Hepatocyte (in vitro differentiated cells): Measurements from ENCODE around the gene SLC25A18. TPM values are rescaled to one million over a fixed set of nuclear protein-coding genes. Genes with fewer than 3 reads are reported as not detected.

Source experiments
- DNase-seq: peaks from one replicate; pipeline ENCODE4 v3.0.0-alpha.2; 2016; ENCODE audit warnings: low spot score
- H2AFZ ChIP-seq: fragments of 200-600 bp; sonication (generic); 2 replicates; pipeline ENCODE4 v1.6.0; 2016; ENCODE audit warnings: antibody characterized with exemption, mild to moderate bottlenecking
- H3K27ac ChIP-seq: fragments of 200-600 bp; sonication (generic); 2 replicates; pipeline ENCODE4 v1.5.1; 2016; ENCODE audit warnings: mild to moderate bottlenecking
- H3K27me3 ChIP-seq: fragments of 200-600 bp; sonication (generic); 2 replicates; pipeline ENCODE4 v1.6.1; 2016
- H3K36me3 ChIP-seq: fragments of 200-600 bp; sonication (generic); replicated peaks from 2 replicates; pipeline ENCODE4 v1.5.1; 2016; ENCODE audit warnings: low read depth; ENCODE audit not compliant: insufficient read depth
- H3K4me1 ChIP-seq: fragments of 200-600 bp; sonication (generic); 2 replicates; pipeline ENCODE4 v1.5.1; 2016; ENCODE audit warnings: mild to moderate bottlenecking, moderate library complexity; ENCODE audit not compliant: insufficient read depth
- H3K4me2 ChIP-seq: fragments of 200-600 bp; sonication (generic); 2 replicates; pipeline ENCODE4 v1.6.0; 2016
- H3K4me3 ChIP-seq: fragments of 200-600 bp; sonication (generic); 2 replicates; pipeline ENCODE4 v1.5.1; 2016; ENCODE audit warnings: mild to moderate bottlenecking
- H3K79me2 ChIP-seq: fragments of 200-600 bp; sonication (generic); 2 replicates; pipeline ENCODE4 v1.6.0; 2017; ENCODE audit warnings: mild to moderate bottlenecking
- H3K9me2 ChIP-seq: fragments of 200-600 bp; sonication (generic); replicated peaks from 2 replicates; pipeline ENCODE4 v1.6.0; 2017; ENCODE audit warnings: mild to moderate bottlenecking; ENCODE audit not compliant: insufficient read depth
- H3K9me3 ChIP-seq: fragments of 200-600 bp; sonication (generic); 2 replicates; pipeline ENCODE4 v1.5.1; 2016; ENCODE audit warnings: low read depth, mild to moderate bottlenecking
- H4K20me1 ChIP-seq: fragments of 200-600 bp; sonication (generic); 2 replicates; pipeline ENCODE4 v1.6.0; 2016; ENCODE audit warnings: mild to moderate bottlenecking; ENCODE audit not compliant: insufficient read depth, poor library complexity, severe bottlenecking
- EZH2 ChIP-seq: fragments of 200-600 bp; sonication (generic); IDR thresholded peaks from 2 replicates; pipeline ENCODE4 v1.6.1; 2016; ENCODE audit warnings: antibody characterized with exemption, mild to moderate bottlenecking, borderline replicate concordance
- EZH2phosphoT487 ChIP-seq: fragments of 200-600 bp; sonication (generic); IDR thresholded peaks from one replicate; pipeline ENCODE4 v1.6.1; 2018; ENCODE audit warnings: antibody characterized with exemption, mild to moderate bottlenecking, low read depth, moderate library complexity; ENCODE audit not compliant: unreplicated experiment, severe bottlenecking
- WGBS: methylation state at CpG from one replicate; pipeline ENCODE4 v1.1.6; 2016; ENCODE audit warnings: low lambda C conversion rate; ENCODE audit errors: missing lambda C conversion rate; 5-methylcytosine and 5-hydroxymethylcytosine counted together
- polyA plus RNA-seq: library from polyadenylated mRNA; unstranded; fragments of >200 nt; fragmentation: Nextera tagmentation; extraction: Ambion mirVana; gene quantifications from 2 replicates; pipeline ENCODE4 v1.2.1, GENCODE V29; 2016
- total RNA-seq: library from RNA; depleted of rRNA; stranded (reverse); fragments of >200 nt; gene quantifications from 2 replicates; pipeline ENCODE4 v1.2.3, GENCODE V29; 2014
- TF ChIP-seq, protein P1 (sequence below): fragments of 200-600 bp; sonication (generic); IDR thresholded peaks from 2 replicates; pipeline ENCODE4 v1.5.1; 2016; ENCODE audit warnings: antibody characterized with exemption, mild to moderate bottlenecking; ENCODE audit not compliant: poor library complexity

The SLC25A18 gene
- total and polyA plus RNA-seq, 2 experiments from 2014 or later, result 3.5 to 4.2 TPM

DNA sequence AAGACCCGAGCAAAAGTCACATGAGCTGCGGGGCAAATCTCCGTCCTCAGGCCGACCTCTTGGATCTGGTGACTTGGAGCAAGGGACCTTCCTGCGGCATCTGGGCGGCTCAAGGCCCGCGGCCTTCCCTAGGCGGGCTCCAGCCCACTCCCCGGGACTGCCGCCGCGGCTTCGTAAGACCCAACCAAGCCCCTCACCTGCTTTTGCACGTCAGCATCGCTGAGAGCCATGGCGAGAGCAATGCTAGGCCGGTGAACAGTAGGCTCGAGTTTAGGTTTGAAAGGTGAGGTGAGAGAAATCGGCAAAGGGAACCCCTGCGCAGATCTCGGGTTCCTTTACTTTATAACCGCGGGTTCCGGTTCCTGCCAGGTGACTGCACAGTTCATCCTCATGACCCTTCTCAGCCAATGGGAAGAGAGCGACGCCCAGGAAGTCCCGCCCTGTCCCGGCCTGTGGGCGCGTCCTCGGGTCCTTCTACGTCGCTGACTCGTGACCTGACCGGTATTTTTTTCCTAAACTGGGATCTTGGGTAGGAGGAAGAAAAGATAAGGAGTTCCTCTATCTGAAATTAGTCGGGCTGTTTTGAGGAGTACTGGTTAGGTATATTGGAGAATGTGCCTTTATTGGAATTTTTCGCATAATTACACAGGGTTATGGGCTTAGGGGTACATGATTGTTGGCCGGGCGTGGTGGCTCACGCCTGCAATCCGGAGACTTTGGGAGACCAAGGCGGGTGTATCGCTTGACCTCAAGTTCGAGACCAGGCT, 65.3 kb downstream of the SLC25A18 start, which contains the start of gene ATP6V1E1:
TSS of gene ATP6V1E1 (minus strand) at position 344 of the 767 bp plus-strand sequence. CDS start at position 230, 114 bp downstream.
- H3K27me3 ChIP-seq, result no peaks in the 10 kb centered on the region
- WGBS, result under 1% methylated on average over 45 of the region's 45 CpGs
- no peaks in the 10 kb centered on the region for H3K9me2 ChIP-seq
- peaks cover 49% of the 10 kb centered on the region for H3K79me2 ChIP-seq
- no peak for TF ChIP-seq EZH2phosphoT487
- TF ChIP-seq, protein P1, sequence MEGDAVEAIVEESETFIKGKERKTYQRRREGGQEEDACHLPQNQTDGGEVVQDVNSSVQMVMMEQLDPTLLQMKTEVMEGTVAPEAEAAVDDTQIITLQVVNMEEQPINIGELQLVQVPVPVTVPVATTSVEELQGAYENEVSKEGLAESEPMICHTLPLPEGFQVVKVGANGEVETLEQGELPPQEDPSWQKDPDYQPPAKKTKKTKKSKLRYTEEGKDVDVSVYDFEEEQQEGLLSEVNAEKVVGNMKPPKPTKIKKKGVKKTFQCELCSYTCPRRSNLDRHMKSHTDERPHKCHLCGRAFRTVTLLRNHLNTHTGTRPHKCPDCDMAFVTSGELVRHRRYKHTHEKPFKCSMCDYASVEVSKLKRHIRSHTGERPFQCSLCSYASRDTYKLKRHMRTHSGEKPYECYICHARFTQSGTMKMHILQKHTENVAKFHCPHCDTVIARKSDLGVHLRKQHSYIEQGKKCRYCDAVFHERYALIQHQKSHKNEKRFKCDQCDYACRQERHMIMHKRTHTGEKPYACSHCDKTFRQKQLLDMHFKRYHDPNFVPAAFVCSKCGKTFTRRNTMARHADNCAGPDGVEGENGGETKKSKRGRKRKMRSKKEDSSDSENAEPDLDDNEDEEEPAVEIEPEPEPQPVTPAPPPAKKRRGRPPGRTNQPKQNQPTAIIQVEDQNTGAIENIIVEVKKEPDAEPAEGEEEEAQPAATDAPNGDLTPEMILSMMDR, result no peak
- TF ChIP-seq EZH2, result no peak
- no peaks in the 10 kb centered on the region for H3K36me3 ChIP-seq
- peak; percentile 98 for DNase-seq
- peak within 1 kb of the TSS; percentile 93 for H3K4me2 ChIP-seq
- H3K9me3 ChIP-seq, result no peaks in the 10 kb centered on the region
- peaks cover 25% of the 10 kb centered on the region for H4K20me1 ChIP-seq
- peaks cover 22% of the 10 kb centered on the region for H3K4me1 ChIP-seq
- peak within 1 kb of the TSS; percentile 92 for H3K27ac ChIP-seq
- H2AFZ ChIP-seq, result peak within 1 kb of the TSS; percentile 31
- H3K4me3 ChIP-seq, result peak within 1 kb of the TSS; percentile 74

DNA sequence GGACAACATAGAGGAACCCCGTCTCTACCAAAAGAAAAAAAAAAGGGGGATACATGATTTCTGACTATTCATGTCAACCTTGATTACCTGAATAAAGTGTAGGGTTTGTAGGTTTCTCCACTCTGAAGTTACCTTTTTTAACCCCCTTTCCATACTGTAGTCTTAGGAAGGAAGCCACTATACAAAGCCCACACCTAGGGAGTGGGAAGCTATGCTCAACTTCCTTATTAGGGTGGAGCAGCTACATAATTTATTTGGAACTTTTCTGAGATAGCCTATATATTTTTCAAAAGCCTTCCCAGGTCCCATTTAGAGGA, 65.8 kb downstream of the SLC25A18 start:
- TF ChIP-seq EZH2, result no peak
- Histone ChIP-seq H3K9me3 (no peaks in the 10 kb centered on the region), H3K4me3 (peak overlapping the region; percentile 37), H4K20me1 (peaks cover 23% of the 10 kb centered on the region), H3K9me2 (no peaks in the 10 kb centered on the region), H3K27ac (peak overlapping the region; percentile 92), H3K79me2 (peaks cover 44% of the 10 kb centered on the region), H3K4me2 (peak overlapping the region; percentile 75), H3K36me3 (no peaks in the 10 kb centered on the region), H3K4me1 (peaks cover 27% of the 10 kb centered on the region), H3K27me3 (no peaks in the 10 kb centered on the region), H2AFZ (peak overlapping the region; percentile 31)
- DNase-seq, result no peak
- 0% methylated on average over 1 of the region's 1 CpG for WGBS

DNA sequence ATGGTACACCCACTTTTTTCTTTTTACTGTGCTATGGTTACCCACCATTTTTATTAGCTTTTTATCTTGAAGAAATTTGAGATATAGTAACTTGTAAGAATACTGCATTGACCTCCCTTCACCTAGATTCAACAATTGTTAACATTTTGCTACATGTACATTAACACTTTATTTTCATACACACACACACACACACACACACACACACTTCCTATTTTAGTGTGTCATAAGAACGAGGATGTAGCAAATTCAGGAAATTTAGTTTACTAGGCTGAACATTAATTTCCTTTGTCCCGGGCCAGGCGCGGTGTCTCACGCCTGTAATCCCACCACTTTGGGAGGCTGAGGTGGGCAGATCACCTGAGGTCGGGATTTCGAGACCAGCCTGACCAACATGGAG, 66.3 kb downstream of the SLC25A18 start:
- Histone ChIP-seq H4K20me1 (peaks cover 21% of the 10 kb centered on the region), H3K9me2 (no peaks in the 10 kb centered on the region), H3K79me2 (peaks cover 39% of the 10 kb centered on the region), H2AFZ (no peak overlapping the region), H3K4me2 (peak overlapping the region; percentile 75), H3K36me3 (no peaks in the 10 kb centered on the region), H3K27ac (peak overlapping the region; percentile 92), H3K4me3 (peak overlapping the region; percentile 37), H3K4me1 (peaks cover 31% of the 10 kb centered on the region), H3K27me3 (no peaks in the 10 kb centered on the region), H3K9me3 (no peaks in the 10 kb centered on the region)
- TF ChIP-seq, protein P1, result no peak
- TF ChIP-seq EZH2phosphoT487 (no peak), EZH2 (no peak)
- 98% methylated on average over 7 of the region's 7 CpGs for WGBS
- no peak for DNase-seq

DNA sequence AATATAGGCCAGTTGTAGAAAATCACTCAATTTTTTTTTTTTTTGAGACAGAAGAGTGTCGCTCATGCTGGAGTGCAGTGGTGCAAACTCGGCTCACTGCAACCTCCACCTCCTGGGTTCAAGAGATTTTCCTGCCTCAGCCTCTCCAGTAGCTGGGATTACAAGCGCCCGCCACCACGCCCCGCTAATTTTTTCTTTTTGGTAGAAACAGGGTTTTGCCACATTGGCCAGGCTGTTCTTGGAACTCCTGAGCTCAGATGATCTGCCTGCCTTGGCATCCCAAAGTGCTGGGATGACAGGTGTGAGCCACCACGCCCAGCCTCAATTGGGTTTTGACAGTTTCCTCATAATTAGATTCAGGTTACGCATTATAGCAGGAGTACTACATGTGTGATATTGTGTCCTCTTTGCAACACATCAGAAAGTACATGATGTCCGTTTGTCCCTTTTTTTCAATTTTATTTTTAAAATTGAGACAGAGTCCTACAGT, 67.8 kb downstream of the SLC25A18 start:
- Histone ChIP-seq H3K4me3 (no peak overlapping the region), H3K27me3 (no peaks in the 10 kb centered on the region), H3K27ac (no peak overlapping the region), H3K4me1 (peaks cover 31% of the 10 kb centered on the region), H3K9me3 (no peaks in the 10 kb centered on the region), H3K79me2 (peaks cover 24% of the 10 kb centered on the region), H2AFZ (no peak overlapping the region), H3K4me2 (no peak overlapping the region), H3K9me2 (no peaks in the 10 kb centered on the region), H3K36me3 (no peaks in the 10 kb centered on the region), H4K20me1 (peaks cover 13% of the 10 kb centered on the region)
- TF ChIP-seq EZH2phosphoT487 (no peak), EZH2 (no peak)
- TF ChIP-seq, protein P1, result no peak
- DNase-seq, result no peak
- WGBS, result 97% methylated on average over 9 of the region's 9 CpGs
